H1 (cell line): ENCODE data around the gene RGL2.

Source experiments
- ASH2L ChIP-seq: fragments of 200-600, 300-600 bp; sonication (generic); IDR thresholded peaks from one replicate; pipeline ENCODE4 v1.7.1; 2017; ENCODE audit warnings: low read length
- CTCF ChIP-seq, 3 experiments: IDR thresholded peaks; 1 replicate in 2 of 3; 2 replicates in 1 of 3; pipeline versions ENCODE4 v1.5.1 to v1.6.1; 2011; ENCODE audit warnings: low read length in 3 of 3, mild to moderate bottlenecking in 3 of 3, inconsistent platforms in 2 of 3, low read depth in 1 of 3, moderate library complexity in 1 of 3; ENCODE audit not compliant: insufficient read depth in 1 of 3; ENCODE audit errors: control extremely low read depth in 1 of 3
- EGR1 ChIP-seq: IDR thresholded peaks from 2 replicates; pipeline ENCODE4 v1.6.1; 2011; ENCODE audit warnings: low read depth, low read length, borderline replicate concordance
- EP300 ChIP-seq, 2 experiments: IDR thresholded peaks; 1 replicate in 1 of 2; 2 replicates in 1 of 2; pipeline ENCODE4 v1.6.1; 2011 to 2012; ENCODE audit warnings: low read depth in 2 of 2, low read length in 2 of 2, mild to moderate bottlenecking in 2 of 2, borderline replicate concordance in 1 of 2, inconsistent platforms in 1 of 2, moderate library complexity in 1 of 2
- GTF2F1 ChIP-seq: IDR thresholded peaks from 2 replicates; pipeline ENCODE4 v1.6.1; 2012; ENCODE audit warnings: low read depth, low read length, improper control_type of control experiment, borderline replicate concordance
- JUN ChIP-seq: IDR thresholded peaks from 2 replicates; pipeline ENCODE4 v1.6.1; 2011; ENCODE audit warnings: low read depth, mild to moderate bottlenecking, improper control_type of control experiment, low read length
- POLR2A ChIP-seq, 2 experiments: IDR thresholded peaks; 1 replicate in 1 of 2; 2 replicates in 1 of 2; pipeline ENCODE4 v1.6.1; 2011; ENCODE audit warnings: low read depth in 2 of 2, low read length in 2 of 2, mild to moderate bottlenecking in 2 of 2; ENCODE audit errors: control extremely low read depth in 1 of 2
- POLR2AphosphoS5 ChIP-seq: IDR thresholded peaks from 2 replicates; pipeline ENCODE4 v1.6.1; 2011; ENCODE audit warnings: low read depth, low read length
- SAP30 ChIP-seq: fragments of 300-600 bp; sonication (generic); IDR thresholded peaks from 2 replicates; pipeline ENCODE4 v1.7.1; 2012; ENCODE audit warnings: low read length, moderate library complexity, mild to moderate bottlenecking, inconsistent platforms; ENCODE audit not compliant: insufficient read depth, insufficient replicate concordance
- SRF ChIP-seq: IDR thresholded peaks from 2 replicates; pipeline ENCODE4 v1.6.1; 2011; ENCODE audit warnings: mild to moderate bottlenecking, low read depth, low read length, moderate library complexity
- SUZ12 ChIP-seq: fragments of 200-600 bp; sonication (generic); IDR thresholded peaks from 2 replicates; pipeline ENCODE4 v1.6.1; 2012; ENCODE audit warnings: mild to moderate bottlenecking, inconsistent platforms, low read length, moderate library complexity, mixed read lengths
- TAF1 ChIP-seq: IDR thresholded peaks from 2 replicates; pipeline ENCODE4 v1.6.1; 2011; ENCODE audit warnings: mild to moderate bottlenecking, low read depth, low read length
- TEAD4 ChIP-seq: IDR thresholded peaks from 2 replicates; pipeline ENCODE4 v1.6.1; 2012; ENCODE audit warnings: low read depth, low read length, inconsistent platforms, mixed read lengths

GRCh38 chr6:33306356-33306755, 7.6 kb upstream of the RGL2 start:
- TF ChIP-seq CTCF (IDR thresholded peaks at IDR 0.05; ENCODE audit: control extremely low read depth in 1 of 3, insufficient read depth in 1 of 3, low read depth in 1 of 3, low read length in 3 of 3), result no peak
- no peak for TF ChIP-seq JUN
- no peak for TF ChIP-seq POLR2A (IDR thresholded peaks at IDR 0.05; ENCODE audit: control extremely low read depth in 1 of 2, low read depth in 2 of 2, low read length in 2 of 2)
- TF ChIP-seq EGR1, result no peak
- no peak for TF ChIP-seq SUZ12
- TF ChIP-seq ASH2L, result no peak
- TF ChIP-seq POLR2AphosphoS5, result no peak
- TF ChIP-seq TEAD4, result no peak
- no peak for TF ChIP-seq EP300 (IDR thresholded peaks at IDR 0.05; ENCODE audit: borderline replicate concordance in 1 of 2, low read depth in 2 of 2, low read length in 2 of 2)
- no peak for TF ChIP-seq TAF1
- TF ChIP-seq SAP30, result no peak
- TF ChIP-seq SRF, result no peak
- TF ChIP-seq GTF2F1, result no peak
